ENCODE results near the gene LIN54. TPM values are rescaled to one million over a fixed set of nuclear protein-coding genes. Genes with fewer than 3 reads are reported as not detected.
A peak's percentile ranks its signal among the peaks of the same experiment; 100 is the strongest.

LIN54 gene
- total and polyA plus RNA-seq, 2 donors (not counting 1 experiment from before 2014, with no cell fraction given): 13.3 to 15.2 TPM

GRCh38 chr4:83012687-83013419 is 2.2 kb upstream of the LIN54 start:
- H4K20me1 ChIP-seq (ENCODE audit: control insufficient read depth, extremely low read depth, insufficient read depth, low read length): no peaks in the 10 kb centered on the region
- no peaks in the 10 kb centered on the region for H3K9me3 ChIP-seq (ENCODE audit: control insufficient read depth, insufficient read depth, low read depth, low read length)
- H3K4me3 ChIP-seq (replicated peaks in 1 of 4; ENCODE audit: control extremely low read depth in 1 of 4, insufficient read depth in 1 of 4, low read depth in 3 of 4, low read length in 4 of 4): peak overlapping the region; percentile 83 to 97 (median 90)
- TF ChIP-seq EZH2 (IDR thresholded peaks at IDR 0.05; ENCODE audit: low read length, missing control alignments) (no peak), CTCF (conservative IDR thresholded peaks at IDR 0.05 in 1 of 2, IDR thresholded peaks at IDR 0.05 in 1 of 2; ENCODE audit: low read depth in 1 of 2, low read length in 2 of 2) (peak; percentile 17 to 42)
- no peaks in the 10 kb centered on the region for H3K4me1 ChIP-seq (ENCODE audit: control insufficient read depth, extremely low read depth, insufficient read depth, low read length)
- peak overlapping the region; percentile 91 for H3K4me2 ChIP-seq (ENCODE audit: extremely low read depth, insufficient read depth, low read length)
- H2AFZ ChIP-seq (ENCODE audit: low read length): peak overlapping the region; percentile 48
- H3K27me3 ChIP-seq (ENCODE audit: control insufficient read depth, insufficient read depth, low read length): no peaks in the 10 kb centered on the region
- peak overlapping the region; percentile 79 for H3K27ac ChIP-seq (ENCODE audit: insufficient read depth, low read length)
- DNase-seq (ENCODE audit: low read depth in 2 of 2): peak; percentile 97 to 99
- peaks cover 38% of the 10 kb centered on the region for H3K79me2 ChIP-seq (ENCODE audit: control insufficient read depth, insufficient read depth, low read length)
- peak overlapping the region; percentile 72 for H3K9ac ChIP-seq (ENCODE audit: insufficient read depth, low read length)
- no peaks in the 10 kb centered on the region for H3K36me3 ChIP-seq (ENCODE audit: control insufficient read depth, insufficient read depth, low read length)

GRCh38 chr4:83012200-83012686 is 1.6 kb upstream of the LIN54 start:
- no peaks in the 10 kb centered on the region for H4K20me1 ChIP-seq (ENCODE audit: control insufficient read depth, extremely low read depth, insufficient read depth, low read length)
- H3K4me3 ChIP-seq (replicated peaks in 1 of 4; ENCODE audit: control extremely low read depth in 1 of 4, insufficient read depth in 1 of 4, low read depth in 3 of 4, low read length in 4 of 4): peak overlapping the region; percentile 79 to 91 (median 86)
- DNase-seq (ENCODE audit: low read depth in 2 of 2): no peak
- no peaks in the 10 kb centered on the region for H3K27me3 ChIP-seq (ENCODE audit: control insufficient read depth, insufficient read depth, low read length)
- H3K36me3 ChIP-seq (ENCODE audit: control insufficient read depth, insufficient read depth, low read length): no peaks in the 10 kb centered on the region
- H3K4me1 ChIP-seq (ENCODE audit: control insufficient read depth, extremely low read depth, insufficient read depth, low read length): no peaks in the 10 kb centered on the region
- H2AFZ ChIP-seq (ENCODE audit: low read length): peak overlapping the region; percentile 92
- peaks cover 44% of the 10 kb centered on the region for H3K79me2 ChIP-seq (ENCODE audit: control insufficient read depth, insufficient read depth, low read length)
- peak overlapping the region; percentile 72 for H3K9ac ChIP-seq (ENCODE audit: insufficient read depth, low read length)
- H3K27ac ChIP-seq (ENCODE audit: insufficient read depth, low read length): peak overlapping the region; percentile 79
- H3K9me3 ChIP-seq (ENCODE audit: control insufficient read depth, insufficient read depth, low read depth, low read length): no peaks in the 10 kb centered on the region
- H3K4me2 ChIP-seq (ENCODE audit: extremely low read depth, insufficient read depth, low read length): peak overlapping the region; percentile 85
- TF ChIP-seq EZH2 (IDR thresholded peaks at IDR 0.05; ENCODE audit: low read length, missing control alignments) (no peak), CTCF (conservative IDR thresholded peaks at IDR 0.05 in 1 of 2, IDR thresholded peaks at IDR 0.05 in 1 of 2; ENCODE audit: low read depth in 1 of 2, low read length in 2 of 2) (no peak)

- Histone ChIP-seq H3K9ac (ENCODE audit: insufficient read depth, low read length) (peak overlapping the region; percentile 72), H3K79me2 (ENCODE audit: control insufficient read depth, insufficient read depth, low read length) (peaks cover 49% of the 10 kb centered on the region), H3K27ac (ENCODE audit: insufficient read depth, low read length) (peak overlapping the region; percentile 79), H3K36me3 (ENCODE audit: control insufficient read depth, insufficient read depth, low read length) (no peaks in the 10 kb centered on the region), H3K4me1 (ENCODE audit: control insufficient read depth, extremely low read depth, insufficient read depth, low read length) (no peaks in the 10 kb centered on the region), H2AFZ (ENCODE audit: low read length) (peak overlapping the region; percentile 92), H3K4me3 (replicated peaks in 1 of 4; ENCODE audit: control extremely low read depth in 1 of 4, insufficient read depth in 1 of 4, low read depth in 3 of 4, low read length in 4 of 4) (peak overlapping the region; percentile 79 to 91 (median 86)), H3K4me2 (ENCODE audit: extremely low read depth, insufficient read depth, low read length) (peak overlapping the region; percentile 85), H3K27me3 (ENCODE audit: control insufficient read depth, insufficient read depth, low read length) (no peaks in the 10 kb centered on the region), H4K20me1 (ENCODE audit: control insufficient read depth, extremely low read depth, insufficient read depth, low read length) (no peaks in the 10 kb centered on the region), H3K9me3 (ENCODE audit: control insufficient read depth, insufficient read depth, low read depth, low read length) (no peaks in the 10 kb centered on the region)
- TF ChIP-seq EZH2 (IDR thresholded peaks at IDR 0.05; ENCODE audit: low read length, missing control alignments) (no peak), CTCF (conservative IDR thresholded peaks at IDR 0.05 in 1 of 2, IDR thresholded peaks at IDR 0.05 in 1 of 2; ENCODE audit: low read depth in 1 of 2, low read length in 2 of 2) (no peak)
- DNase-seq (ENCODE audit: low read depth in 2 of 2): peak in 1 of 2 donors; percentile 23
Measured at GRCh38 chr4:83011689-83012199, 1.1 kb upstream of the LIN54 start.

Measured in fibroblast of lung (primary cell).